22Rv1 (cell line): Measurements from ENCODE around the gene UTP3.
"Not testable (repeated sequence)": the region's sequence is repeated elsewhere in the genome, so short reads cannot be mapped to it uniquely, and the experiment has no call there.

ENCODE experiments used
- H3K27ac ChIP-seq: fragments of 450-650 bp; 2 replicates; pipeline ENCODE4 v1.5.1; 2017
- CTCF ChIP-seq: fragments of 450-650 bp; IDR thresholded peaks from 2 replicates; pipeline ENCODE4 v1.5.1; 2017; ENCODE audit warnings: mild to moderate bottlenecking
- ZFX ChIP-seq: fragments of 450-650 bp; IDR thresholded peaks from 2 replicates; pipeline ENCODE4 v1.6.1; 2017; ENCODE audit warnings: antibody characterized with exemption, borderline replicate concordance

Gene UTP3

GRCh38 chr4:70735915-70736314 lies 47.6 kb downstream of the UTP3 start:
- peak; percentile 54 for TF ChIP-seq CTCF
- not testable (repeated sequence) for H3K27ac ChIP-seq

DNA sequence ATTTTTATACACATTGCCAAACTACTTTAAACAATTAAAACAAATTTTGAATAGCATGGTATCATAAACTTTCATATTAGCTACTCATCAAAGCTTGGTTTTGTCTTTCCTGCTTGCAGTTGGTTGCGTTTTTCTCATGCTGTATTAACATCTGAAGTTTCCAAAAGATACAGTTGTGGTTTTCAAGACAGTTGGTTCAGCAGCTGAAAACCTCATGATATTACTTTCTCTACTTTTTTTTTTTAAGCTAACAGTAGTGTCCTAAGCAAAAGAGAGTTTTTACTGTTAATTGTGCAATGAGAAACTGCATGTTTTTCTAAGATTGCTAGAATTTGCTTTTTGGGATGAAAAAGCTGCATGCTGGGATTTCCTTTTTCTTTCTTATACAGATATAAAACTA lies 48.7 kb downstream of the UTP3 start:
- H3K27ac ChIP-seq, result no peak overlapping the region
- TF ChIP-seq ZFX (no peak), CTCF (no peak)

GRCh38 chr4:70737409-70737808 lies 49.1 kb downstream of the UTP3 start:
- no peak for TF ChIP-seq ZFX
- TF ChIP-seq CTCF, result no peak
- no peak overlapping the region for H3K27ac ChIP-seq

- TF ChIP-seq ZFX, result no peak
- no peak for TF ChIP-seq CTCF
Observed at GRCh38 chr4:70739496-70740337, 51.4 kb downstream of the UTP3 start.

More at GRCh38 chr4:70739496-70740337, 51.4 kb downstream of the UTP3 start:
- H3K27ac ChIP-seq, result no peak overlapping the region
